ENCODE data around the gene TOMM40L.
"Not testable (repeated sequence)": the region's sequence is repeated elsewhere in the genome, so short reads cannot be mapped to it uniquely, and the experiment has no call there.

The TOMM40L gene

DNA sequence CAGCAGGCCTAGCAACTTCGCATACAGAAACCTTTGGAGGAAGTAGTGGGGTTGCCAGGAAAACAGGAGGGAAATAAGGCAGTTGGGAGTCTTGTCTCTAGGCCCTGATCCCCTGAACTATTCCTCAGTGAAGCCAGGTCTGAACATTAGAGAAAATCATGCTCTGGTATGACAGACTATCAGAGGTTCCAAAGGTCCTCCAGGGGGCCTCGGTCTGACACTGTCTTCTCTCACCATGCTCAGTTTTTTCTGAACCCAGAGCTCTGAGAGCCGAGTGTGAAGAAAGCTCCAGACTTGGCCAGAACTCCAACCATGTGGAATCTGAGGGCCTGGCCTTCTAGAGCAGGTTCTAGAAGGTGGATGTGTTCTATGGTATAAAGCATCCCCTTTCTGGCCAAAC, 4.0 kb downstream of the TOMM40L start:
- H3K36me3 ChIP-seq (ENCODE audit: control insufficient read depth in 2 of 2, insufficient read depth in 2 of 2, low read length in 2 of 2), result peaks cover 20 to 22% of the 10 kb centered on the region in 2 donors
- no peaks in the 10 kb centered on the region for H3K9me3 ChIP-seq (ENCODE audit: control insufficient read depth in 2 of 2, low read length in 2 of 2)
- H3K9ac ChIP-seq (ENCODE audit: low read depth in 1 of 2, low read length in 2 of 2), result no peak overlapping the region
- no peaks in the 10 kb centered on the region for H3K27me3 ChIP-seq (ENCODE audit: control insufficient read depth in 2 of 2, insufficient read depth in 2 of 2, low read length in 2 of 2)
- H3K27ac ChIP-seq (ENCODE audit: low read depth in 2 of 2, low read length in 2 of 2), result no peak overlapping the region
- H3K4me1 ChIP-seq (ENCODE audit: control insufficient read depth in 2 of 2, insufficient read depth in 2 of 2, low read length in 2 of 2), result peaks cover 17 to 21% of the 10 kb centered on the region in 2 donors
- no peak overlapping the region for H3K4me3 ChIP-seq (ENCODE audit: low read length in 2 of 2)

DNA sequence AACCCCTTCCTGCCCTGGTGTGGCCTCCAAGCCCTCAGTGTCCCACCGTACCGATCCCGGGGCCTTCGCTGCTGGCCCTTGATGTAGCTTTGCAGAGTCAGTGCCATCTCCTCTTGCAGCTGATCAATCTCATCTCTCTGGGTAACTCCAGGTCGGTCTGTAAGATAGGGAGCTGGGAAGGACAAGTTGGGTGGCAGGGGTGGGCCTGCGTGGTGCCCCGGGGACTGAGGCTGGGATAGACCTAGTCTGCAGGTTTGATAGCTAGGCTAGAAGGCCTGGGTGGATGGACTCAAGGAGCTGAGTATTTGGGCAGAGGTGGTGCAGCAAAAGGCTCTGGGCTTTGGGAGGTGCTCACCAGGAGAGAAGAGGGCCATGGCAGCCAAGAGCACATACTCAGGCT, 4.9 kb downstream of the TOMM40L start:
- H3K27me3 ChIP-seq (ENCODE audit: control insufficient read depth in 2 of 2, insufficient read depth in 2 of 2, low read length in 2 of 2), result no peaks in the 10 kb centered on the region
- H3K9ac ChIP-seq (ENCODE audit: low read depth in 1 of 2, low read length in 2 of 2), result no peak overlapping the region
- no peak overlapping the region for H3K27ac ChIP-seq (ENCODE audit: low read depth in 2 of 2, low read length in 2 of 2)
- H3K36me3 ChIP-seq (ENCODE audit: control insufficient read depth in 2 of 2, insufficient read depth in 2 of 2, low read length in 2 of 2), result peaks cover 20 to 22% of the 10 kb centered on the region in 2 donors
- H3K4me3 ChIP-seq (ENCODE audit: low read length in 2 of 2), result no peak overlapping the region
- H3K4me1 ChIP-seq (ENCODE audit: control insufficient read depth in 2 of 2, insufficient read depth in 2 of 2, low read length in 2 of 2), result peaks cover 11 to 15% of the 10 kb centered on the region in 2 donors
- no peaks in the 10 kb centered on the region for H3K9me3 ChIP-seq (ENCODE audit: control insufficient read depth in 2 of 2, low read length in 2 of 2)

DNA sequence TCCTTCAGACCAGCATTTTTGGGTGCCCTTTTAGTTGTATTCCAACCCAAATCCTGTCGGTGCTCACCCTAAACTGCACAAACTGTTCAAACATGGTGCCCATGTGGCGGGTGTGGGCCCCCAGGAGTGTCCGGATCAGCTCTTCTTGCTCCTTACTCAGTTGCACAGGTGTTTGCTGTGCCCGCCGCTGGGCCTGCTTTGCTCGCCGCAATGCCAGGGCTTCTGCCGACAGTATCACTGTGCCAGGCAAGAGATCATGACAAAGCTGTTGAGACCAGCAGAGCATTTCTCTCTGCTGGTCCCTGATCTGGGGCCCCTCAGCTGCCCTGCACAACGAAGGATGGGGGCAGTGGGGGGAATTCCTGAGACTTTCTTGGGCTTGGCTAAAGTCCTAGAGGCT, 7.2 kb downstream of the TOMM40L start:
- no peak overlapping the region for H3K27ac ChIP-seq (ENCODE audit: low read depth in 2 of 2, low read length in 2 of 2)
- H3K4me3 ChIP-seq (ENCODE audit: low read length in 2 of 2), result no peak overlapping the region
- H3K9ac ChIP-seq (ENCODE audit: low read depth in 1 of 2, low read length in 2 of 2), result no peak overlapping the region
- no peaks in the 10 kb centered on the region for H3K27me3 ChIP-seq (ENCODE audit: control insufficient read depth in 2 of 2, insufficient read depth in 2 of 2, low read length in 2 of 2)
- H3K9me3 ChIP-seq (ENCODE audit: control insufficient read depth in 2 of 2, low read length in 2 of 2), result no peaks in the 10 kb centered on the region
- H3K4me1 ChIP-seq (ENCODE audit: control insufficient read depth in 2 of 2, insufficient read depth in 2 of 2, low read length in 2 of 2), result no peaks in the 10 kb centered on the region
- peaks cover 20 to 22% of the 10 kb centered on the region in 2 donors for H3K36me3 ChIP-seq (ENCODE audit: control insufficient read depth in 2 of 2, insufficient read depth in 2 of 2, low read length in 2 of 2)

DNA sequence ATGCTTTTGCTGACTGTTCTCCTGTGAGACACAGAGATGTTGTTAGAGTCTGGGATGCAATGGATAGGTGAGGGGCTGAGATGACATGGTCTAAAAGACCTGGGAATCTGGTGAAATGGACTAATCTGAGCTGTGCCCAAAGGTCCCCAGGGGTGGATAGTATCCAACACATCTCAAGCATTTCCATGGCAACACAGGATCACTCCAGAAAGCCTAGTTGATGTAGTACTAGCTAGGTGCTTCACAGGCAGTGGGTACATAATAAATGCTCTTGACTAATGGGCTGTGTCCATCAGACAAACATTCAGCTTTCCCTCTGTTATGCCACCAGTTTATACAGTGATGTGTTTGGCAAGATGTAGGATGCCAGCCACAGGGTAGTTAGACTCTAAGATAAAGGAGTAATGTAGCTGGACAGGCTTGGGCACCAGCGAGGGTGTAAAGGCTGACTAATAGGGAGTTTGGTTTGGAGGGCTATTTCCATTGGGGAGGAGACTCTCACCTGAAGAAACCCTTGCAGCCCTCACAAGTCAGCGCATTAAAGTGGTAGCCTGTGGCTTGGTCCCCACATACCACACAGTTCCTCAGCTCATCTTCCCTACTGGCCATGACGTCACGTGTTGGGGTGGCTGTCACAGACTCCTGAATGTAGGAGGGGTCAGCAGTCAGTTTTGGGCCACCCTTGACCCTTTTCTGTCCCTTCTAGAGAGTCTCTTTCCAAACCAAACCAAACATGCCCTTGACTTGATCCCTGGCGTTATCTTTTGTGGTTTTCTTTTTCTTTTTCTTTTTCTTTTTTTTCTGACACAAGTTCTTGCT, 10.3 kb downstream of the TOMM40L start:
- H3K4me3 ChIP-seq (ENCODE audit: low read length in 2 of 2), result no peak overlapping the region
- H3K27me3 ChIP-seq (ENCODE audit: control insufficient read depth in 2 of 2, insufficient read depth in 2 of 2, low read length in 2 of 2), result no peaks in the 10 kb centered on the region

GRCh38 chr1:161238039-161238473, 12.2 kb downstream of the TOMM40L start, which contains the start of gene NR1I3:
Gene NR1I3 (minus strand): TSS chr1:161238203. CDS start chr1:161236565, 1,638 bp downstream.
- Histone ChIP-seq H3K27ac (ENCODE audit: low read depth in 2 of 2, low read length in 2 of 2) (no peak within 1 kb of the TSS), H3K4me1 (ENCODE audit: control insufficient read depth in 2 of 2, insufficient read depth in 2 of 2, low read length in 2 of 2) (no peaks in the 10 kb centered on the region), H3K4me3 (ENCODE audit: low read length in 2 of 2) (no peak within 1 kb of the TSS), H3K27me3 (ENCODE audit: control insufficient read depth in 2 of 2, insufficient read depth in 2 of 2, low read length in 2 of 2) (no peaks in the 10 kb centered on the region), H3K9me3 (ENCODE audit: control insufficient read depth in 2 of 2, low read length in 2 of 2) (no peaks in the 10 kb centered on the region), H3K9ac (ENCODE audit: low read depth in 1 of 2, low read length in 2 of 2) (no peak within 1 kb of the TSS), H3K36me3 (ENCODE audit: control insufficient read depth in 2 of 2, insufficient read depth in 2 of 2, low read length in 2 of 2) (no peaks in the 10 kb centered on the region)

More for the DNA sequence above, 10.3 kb downstream of the TOMM40L start:
- no peaks in the 10 kb centered on the region for H3K36me3 ChIP-seq (ENCODE audit: control insufficient read depth in 2 of 2, insufficient read depth in 2 of 2, low read length in 2 of 2)
- no peaks in the 10 kb centered on the region for H3K4me1 ChIP-seq (ENCODE audit: control insufficient read depth in 2 of 2, insufficient read depth in 2 of 2, low read length in 2 of 2)
- no peaks in the 10 kb centered on the region for H3K9me3 ChIP-seq (ENCODE audit: control insufficient read depth in 2 of 2, low read length in 2 of 2)
- no peak overlapping the region for H3K27ac ChIP-seq (ENCODE audit: low read depth in 2 of 2, low read length in 2 of 2)
- H3K9ac ChIP-seq (ENCODE audit: low read depth in 1 of 2, low read length in 2 of 2), result no peak overlapping the region

- H3K4me3 ChIP-seq (ENCODE audit: low read length in 2 of 2), result no peak overlapping the region
- no peak overlapping the region for H3K9ac ChIP-seq (ENCODE audit: low read depth in 1 of 2, low read length in 2 of 2)
- no peaks in the 10 kb centered on the region for H3K9me3 ChIP-seq (ENCODE audit: control insufficient read depth in 2 of 2, low read length in 2 of 2)
- no peaks in the 10 kb centered on the region for H3K4me1 ChIP-seq (ENCODE audit: control insufficient read depth in 2 of 2, insufficient read depth in 2 of 2, low read length in 2 of 2)
- no peaks in the 10 kb centered on the region for H3K36me3 ChIP-seq (ENCODE audit: control insufficient read depth in 2 of 2, insufficient read depth in 2 of 2, low read length in 2 of 2)
- no peak overlapping the region for H3K27ac ChIP-seq (ENCODE audit: low read depth in 2 of 2, low read length in 2 of 2)
- no peaks in the 10 kb centered on the region for H3K27me3 ChIP-seq (ENCODE audit: control insufficient read depth in 2 of 2, insufficient read depth in 2 of 2, low read length in 2 of 2)
Observed at GRCh38 chr1:161241682-161242081, 15.8 kb downstream of the TOMM40L start.

DNA sequence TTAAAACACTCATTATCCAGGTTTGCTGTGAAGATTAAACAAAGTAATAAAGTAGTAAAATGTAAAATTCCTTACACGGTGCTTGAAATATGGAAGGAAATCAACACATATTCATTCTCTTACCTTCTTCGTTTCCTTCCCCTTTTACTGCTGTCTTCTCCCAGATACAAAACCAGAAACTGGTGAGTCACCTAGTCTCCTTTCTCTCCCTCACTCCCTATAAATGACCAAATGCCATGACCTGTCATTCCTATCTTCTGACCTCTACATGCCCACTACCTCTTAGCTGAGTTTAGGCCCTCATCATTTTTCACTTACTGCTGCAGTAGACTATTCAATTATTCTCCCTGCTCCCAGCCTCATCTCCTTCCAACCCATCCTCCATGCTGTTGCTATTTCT, 16.5 kb downstream of the TOMM40L start:
- Histone ChIP-seq H3K27me3 (ENCODE audit: control insufficient read depth in 2 of 2, insufficient read depth in 2 of 2, low read length in 2 of 2) (no peaks in the 10 kb centered on the region), H3K9ac (ENCODE audit: low read depth in 1 of 2, low read length in 2 of 2) (no peak overlapping the region), H3K4me1 (ENCODE audit: control insufficient read depth in 2 of 2, insufficient read depth in 2 of 2, low read length in 2 of 2) (no peaks in the 10 kb centered on the region), H3K9me3 (ENCODE audit: control insufficient read depth in 2 of 2, low read length in 2 of 2) (no peaks in the 10 kb centered on the region), H3K4me3 (ENCODE audit: low read length in 2 of 2) (no peak overlapping the region), H3K27ac (ENCODE audit: low read depth in 2 of 2, low read length in 2 of 2) (no peak overlapping the region), H3K36me3 (ENCODE audit: control insufficient read depth in 2 of 2, insufficient read depth in 2 of 2, low read length in 2 of 2) (no peaks in the 10 kb centered on the region)

- Histone ChIP-seq H3K9me3 (ENCODE audit: control insufficient read depth in 2 of 2, low read length in 2 of 2) (peaks cover 0 to 1% of the 10 kb centered on the region in 2 donors), H3K36me3 (ENCODE audit: control insufficient read depth in 2 of 2, insufficient read depth in 2 of 2, low read length in 2 of 2) (no peaks in the 10 kb centered on the region), H3K4me3 (ENCODE audit: low read length in 2 of 2) (no peak overlapping the region), H3K4me1 (ENCODE audit: control insufficient read depth in 2 of 2, insufficient read depth in 2 of 2, low read length in 2 of 2) (no peaks in the 10 kb centered on the region), H3K27me3 (ENCODE audit: control insufficient read depth in 2 of 2, insufficient read depth in 2 of 2, low read length in 2 of 2) (no peaks in the 10 kb centered on the region), H3K27ac (ENCODE audit: low read depth in 2 of 2, low read length in 2 of 2) (no peak overlapping the region), H3K9ac (ENCODE audit: low read depth in 1 of 2, low read length in 2 of 2) (no peak overlapping the region)
Observed at GRCh38 chr1:161244888-161245287, 19.0 kb downstream of the TOMM40L start.

DNA sequence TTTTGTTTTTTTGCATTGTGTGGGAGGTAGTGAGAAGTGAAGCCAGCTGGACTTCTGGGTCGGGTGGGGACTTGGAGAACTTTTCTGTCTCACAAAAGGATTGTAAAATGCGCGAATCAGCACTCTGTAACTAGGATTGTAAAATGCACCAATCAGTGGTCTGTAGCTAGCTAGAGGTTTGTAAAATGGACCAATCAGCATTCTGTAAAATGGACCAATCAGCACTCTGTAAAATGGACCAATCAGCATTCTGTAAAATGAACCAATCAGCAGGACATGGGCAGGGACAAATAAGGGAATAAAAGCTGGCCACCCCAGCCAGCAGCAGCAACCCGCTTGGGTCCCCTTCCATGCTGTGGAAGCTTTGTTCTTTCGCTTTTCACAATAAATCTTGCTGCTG, 24.2 kb downstream of the TOMM40L start:
- H3K4me3 ChIP-seq (ENCODE audit: low read length in 2 of 2), result not testable (repeated sequence)

DNA sequence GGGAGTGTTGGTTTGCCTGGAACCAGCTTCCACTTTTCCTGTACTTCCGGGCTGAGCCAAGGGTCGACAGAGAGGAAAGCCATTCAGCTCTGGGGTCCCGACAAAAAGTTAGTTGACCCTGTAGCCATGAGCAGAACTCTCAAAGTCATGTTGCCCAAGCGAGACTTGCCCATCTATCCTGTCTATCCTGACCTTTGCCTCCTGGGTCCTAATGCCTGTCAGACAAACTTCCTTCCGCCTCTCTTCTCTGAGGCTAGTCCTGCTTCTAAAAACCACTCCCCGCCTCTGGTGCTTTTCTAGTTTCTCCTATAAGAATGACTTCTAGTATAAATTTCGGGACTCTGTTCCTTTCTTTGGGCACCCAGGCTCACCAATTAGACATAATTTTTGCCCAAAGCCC, 25.0 kb downstream of the TOMM40L start:
- no peaks in the 10 kb centered on the region for H3K36me3 ChIP-seq (ENCODE audit: control insufficient read depth in 2 of 2, insufficient read depth in 2 of 2, low read length in 2 of 2)
- no peak overlapping the region for H3K27ac ChIP-seq (ENCODE audit: low read depth in 2 of 2, low read length in 2 of 2)
- H3K9ac ChIP-seq (ENCODE audit: low read depth in 1 of 2, low read length in 2 of 2), result no peak overlapping the region
- no peaks in the 10 kb centered on the region for H3K4me1 ChIP-seq (ENCODE audit: control insufficient read depth in 2 of 2, insufficient read depth in 2 of 2, low read length in 2 of 2)
- H3K9me3 ChIP-seq (ENCODE audit: control insufficient read depth in 2 of 2, low read length in 2 of 2), result peaks cover 0 to 4% of the 10 kb centered on the region in 2 donors
- H3K27me3 ChIP-seq (ENCODE audit: control insufficient read depth in 2 of 2, insufficient read depth in 2 of 2, low read length in 2 of 2), result no peaks in the 10 kb centered on the region
- H3K4me3 ChIP-seq (ENCODE audit: low read length in 2 of 2), result no peak overlapping the region

More for the DNA sequence above, 24.2 kb downstream of the TOMM40L start:
- not testable (repeated sequence) for H3K36me3 ChIP-seq (ENCODE audit: control insufficient read depth in 2 of 2, insufficient read depth in 2 of 2, low read length in 2 of 2); H3K27ac ChIP-seq (ENCODE audit: low read depth in 2 of 2, low read length in 2 of 2); H3K9me3 ChIP-seq (ENCODE audit: control insufficient read depth in 2 of 2, low read length in 2 of 2); H3K4me1 ChIP-seq (ENCODE audit: control insufficient read depth in 2 of 2, insufficient read depth in 2 of 2, low read length in 2 of 2); H3K27me3 ChIP-seq (ENCODE audit: control insufficient read depth in 2 of 2, insufficient read depth in 2 of 2, low read length in 2 of 2); H3K9ac ChIP-seq (ENCODE audit: low read depth in 1 of 2, low read length in 2 of 2)
